HG02970 (cell line): ENCODE measurements around the gene GAL3ST1.
"Not testable (repeated sequence)": the region's sequence is repeated elsewhere in the genome, so short reads cannot be mapped to it uniquely, and the experiment has no call there.

Experiments
- ATAC-seq: cut with Tn5 transposase; IDR thresholded peaks from one replicate; pipeline ENCODE4 v1.9.1; 2021; ENCODE audit warnings: mild to moderate bottlenecking, moderate library complexity, moderate number of reproducible peaks; ENCODE audit not compliant: unreplicated experiment, low FRiP score

The GAL3ST1 gene

GRCh38 chr22:30574095-30574981 lies at the start of gene GAL3ST1:
Gene GAL3ST1 (minus strand): TSS chr22:30574665. CDS start chr22:30557392, 17,273 bp downstream.
- no peak for ATAC-seq

- ATAC-seq: not testable (repeated sequence)
Observed at GRCh38 chr22:30619909-30620308, 45.4 kb upstream of the GAL3ST1 start.

- ATAC-seq: no peak
Observed at GRCh38 chr22:30617819-30618218, 43.4 kb upstream of the GAL3ST1 start.

GRCh38 chr22:30615543-30615954 lies 41.1 kb upstream of the GAL3ST1 start:
- no peak for ATAC-seq

- no peak for ATAC-seq
Observed at GRCh38 chr22:30614879-30615278, 40.4 kb upstream of the GAL3ST1 start.

- ATAC-seq: no peak
Observed at GRCh38 chr22:30614268-30614667, 39.8 kb upstream of the GAL3ST1 start.

GRCh38 chr22:30612789-30613188 lies 38.3 kb upstream of the GAL3ST1 start:
- ATAC-seq: no peak

- ATAC-seq: no peak
Observed at GRCh38 chr22:30611197-30611596, 36.7 kb upstream of the GAL3ST1 start.

- no peak for ATAC-seq
Observed at GRCh38 chr22:30610299-30610698, 35.8 kb upstream of the GAL3ST1 start.

- ATAC-seq: no peak
Observed at GRCh38 chr22:30609260-30610185, 35.1 kb upstream of the GAL3ST1 start.

- ATAC-seq: no peak
Observed at GRCh38 chr22:30607939-30608338, 33.5 kb upstream of the GAL3ST1 start.

GRCh38 chr22:30607300-30607930 lies 33.0 kb upstream of the GAL3ST1 start:
- no peak for ATAC-seq

- no peak for ATAC-seq
Observed at GRCh38 chr22:30606455-30607299, 32.2 kb upstream of the GAL3ST1 start, which contains the start of gene TCN2. Gene TCN2 (plus strand): TSS chr22:30607174. CDS start chr22:30607332, 158 bp downstream.

GRCh38 chr22:30605449-30606110 lies 31.1 kb upstream of the GAL3ST1 start:
- ATAC-seq: no peak

GRCh38 chr22:30604723-30605122 lies 30.3 kb upstream of the GAL3ST1 start:
- ATAC-seq: no peak

GRCh38 chr22:30603801-30604200 lies 29.3 kb upstream of the GAL3ST1 start:
- ATAC-seq: no peak

GRCh38 chr22:30602049-30602448 lies 27.6 kb upstream of the GAL3ST1 start:
- no peak for ATAC-seq

- ATAC-seq: no peak
Observed at GRCh38 chr22:30601464-30601863, 27.0 kb upstream of the GAL3ST1 start.

GRCh38 chr22:30600921-30601320 lies 26.5 kb upstream of the GAL3ST1 start:
- ATAC-seq: no peak
